SIG-M5 treated with dmso at 0.1 percent for 504 hours (cell line): ENCODE data around the gene IFNAR2.
A peak's percentile ranks its signal among the peaks of the same experiment; 100 is the strongest.
"Not testable (repeated sequence)": the region's sequence is repeated elsewhere in the genome, so short reads cannot be mapped to it uniquely, and the experiment has no call there.

Experiments used
- DNase-seq: peaks from one replicate; lab custom pipeline; 2025; ENCODE audit not compliant: unreplicated experiment; lab: John Stamatoyannopoulos, UW

The IFNAR2 gene

GRCh38 chr21:33212159-33212851 lies 17.4 kb upstream of the IFNAR2 start:
- DNase-seq = peak; percentile 34

- no peak for DNase-seq
Measured at GRCh38 chr21:33214056-33214455, 15.7 kb upstream of the IFNAR2 start.

GRCh38 chr21:33217138-33217520 lies 12.6 kb upstream of the IFNAR2 start:
- DNase-seq = no peak

DNA sequence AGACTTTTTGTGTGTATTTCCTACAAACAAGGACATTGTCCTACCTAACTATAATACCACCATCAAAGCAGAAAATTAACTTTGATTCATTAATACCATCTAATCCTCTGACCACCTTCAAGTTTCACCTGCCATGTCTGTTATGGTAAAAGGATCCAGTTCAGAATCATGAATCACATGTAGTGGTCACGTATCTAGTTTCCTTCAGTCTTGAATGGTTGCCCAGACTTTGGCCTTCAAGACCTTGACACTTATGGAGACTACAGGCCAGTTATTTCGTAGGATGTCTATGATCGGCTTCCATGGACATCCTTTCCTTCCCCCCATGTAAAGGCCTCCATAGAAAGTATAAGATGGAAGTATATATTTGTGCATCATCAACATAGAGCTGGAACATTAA lies 10.4 kb upstream of the IFNAR2 start:
- no peak for DNase-seq

DNA sequence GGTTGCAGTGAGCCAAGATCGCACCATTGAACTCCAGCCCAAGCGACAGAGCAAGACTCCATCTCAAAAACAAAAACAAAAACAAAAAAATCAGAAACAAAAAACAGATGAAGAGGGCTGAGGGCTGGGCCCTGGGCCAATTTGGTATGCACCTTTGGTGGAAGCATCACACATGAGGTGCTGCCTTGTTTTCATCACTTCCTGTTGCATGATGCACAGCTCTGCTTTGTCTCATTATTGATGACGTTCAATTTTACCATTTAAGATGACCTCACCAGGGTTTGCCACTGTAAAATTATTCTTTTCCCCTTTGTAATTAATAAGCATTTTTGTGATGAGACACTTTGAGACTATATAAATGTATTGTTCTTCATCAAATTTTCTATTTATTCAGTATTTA lies 9.8 kb upstream of the IFNAR2 start:
- DNase-seq = no peak

DNA sequence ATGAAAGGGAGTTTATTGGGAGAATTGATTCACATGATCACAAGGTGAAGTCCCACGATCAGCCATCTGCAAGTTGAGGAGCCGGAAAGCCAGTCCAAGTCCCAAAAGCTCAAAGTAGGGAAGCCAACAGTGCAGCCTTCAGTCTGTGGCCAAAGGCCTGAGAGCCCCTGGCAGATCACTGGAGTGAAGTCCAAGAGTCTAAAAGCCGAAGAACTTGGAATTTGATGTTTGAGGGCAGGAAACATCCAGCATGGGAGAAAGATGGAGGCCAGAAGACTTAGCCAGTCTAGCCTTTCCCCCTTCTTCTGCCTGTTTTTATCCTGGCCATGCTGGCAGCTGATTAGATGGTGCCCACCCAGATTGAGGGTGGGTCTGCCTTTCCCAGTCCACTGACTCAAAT lies 4.4 kb upstream of the IFNAR2 start:
- DNase-seq = not testable (repeated sequence)

- no peak for DNase-seq
Measured at GRCh38 chr21:33228455-33228854, 1.3 kb upstream of the IFNAR2 start.

DNA sequence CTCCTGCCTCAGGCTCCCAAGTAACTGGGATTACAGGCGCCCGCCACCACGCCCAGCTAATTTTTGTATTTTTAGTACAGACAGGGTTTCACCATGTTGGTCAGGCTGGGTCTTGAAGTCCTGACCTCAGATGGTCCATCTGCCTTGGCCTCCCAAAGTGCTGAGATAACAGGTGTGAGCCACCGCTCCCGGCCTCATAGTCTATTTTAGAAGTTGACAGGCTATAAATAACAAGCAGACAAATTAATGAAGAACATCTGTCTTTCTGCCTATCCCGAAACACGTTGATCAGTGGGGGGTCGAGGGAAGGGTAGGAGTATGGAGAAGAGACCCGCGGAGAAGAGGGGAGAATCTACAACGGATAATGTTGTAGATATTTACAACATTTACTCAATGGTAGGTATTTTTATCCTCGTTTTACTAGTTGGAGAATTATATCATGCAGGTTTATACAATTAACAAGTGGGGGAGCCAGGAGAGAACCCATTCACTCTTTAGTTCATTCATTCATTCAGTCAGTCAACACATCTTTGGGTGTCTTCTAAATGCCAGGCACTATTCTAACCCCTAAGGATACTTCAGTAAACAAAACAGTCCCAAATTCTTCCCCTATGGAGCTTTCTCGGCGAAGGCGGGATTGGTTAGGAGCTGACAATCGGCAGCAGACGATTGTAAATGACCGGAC lies 497 bp upstream of the IFNAR2 start:
- DNase-seq = no peak

- no peak for DNase-seq
Measured at GRCh38 chr21:33230545-33231324, 997 bp downstream of the IFNAR2 start.

GRCh38 chr21:33231526-33231925 lies 1.8 kb downstream of the IFNAR2 start:
- DNase-seq = no peak

DNA sequence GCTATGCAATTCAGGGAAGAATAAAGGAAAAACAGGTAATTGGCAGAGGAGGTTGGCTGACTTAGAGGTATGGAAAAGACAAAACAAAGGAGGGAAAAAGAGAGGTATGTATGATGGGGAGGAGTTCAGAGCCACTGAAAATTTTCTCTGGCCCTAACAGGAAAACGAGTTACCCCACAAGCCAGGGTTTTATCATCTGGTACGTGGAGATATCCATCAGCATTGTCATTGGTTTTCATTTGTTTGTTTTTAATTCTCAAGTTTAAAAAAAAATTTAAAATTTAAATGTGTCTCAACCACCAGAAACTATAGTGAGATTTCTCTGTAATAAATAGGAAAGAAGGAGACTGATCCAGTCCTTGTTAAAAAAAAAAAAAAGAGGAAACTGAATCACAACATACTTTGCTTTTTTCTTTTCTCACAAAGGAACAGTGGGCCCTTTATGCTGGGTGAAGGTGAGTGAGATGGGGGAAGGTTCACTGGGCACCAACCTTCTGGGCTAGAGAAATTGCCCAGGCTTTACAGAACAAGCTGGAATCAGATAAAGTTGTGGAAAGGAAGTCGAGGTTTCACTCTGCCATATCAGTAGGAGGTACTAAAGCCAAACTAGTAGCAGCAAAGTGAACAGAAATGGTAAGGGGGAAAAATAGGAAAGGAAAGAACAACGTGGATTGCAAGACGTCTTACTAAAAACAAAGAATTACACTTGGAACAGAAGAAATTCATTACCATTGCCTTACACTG lies 2.7 kb downstream of the IFNAR2 start:
- no peak for DNase-seq

- DNase-seq = no peak
Measured at GRCh38 chr21:33234635-33235520, 5.1 kb downstream of the IFNAR2 start.

GRCh38 chr21:33236013-33236686 lies 6.4 kb downstream of the IFNAR2 start:
- DNase-seq = no peak

GRCh38 chr21:33236766-33237165 lies 7.0 kb downstream of the IFNAR2 start:
- DNase-seq = no peak

GRCh38 chr21:33237486-33237885 lies 7.7 kb downstream of the IFNAR2 start:
- DNase-seq = no peak

DNA sequence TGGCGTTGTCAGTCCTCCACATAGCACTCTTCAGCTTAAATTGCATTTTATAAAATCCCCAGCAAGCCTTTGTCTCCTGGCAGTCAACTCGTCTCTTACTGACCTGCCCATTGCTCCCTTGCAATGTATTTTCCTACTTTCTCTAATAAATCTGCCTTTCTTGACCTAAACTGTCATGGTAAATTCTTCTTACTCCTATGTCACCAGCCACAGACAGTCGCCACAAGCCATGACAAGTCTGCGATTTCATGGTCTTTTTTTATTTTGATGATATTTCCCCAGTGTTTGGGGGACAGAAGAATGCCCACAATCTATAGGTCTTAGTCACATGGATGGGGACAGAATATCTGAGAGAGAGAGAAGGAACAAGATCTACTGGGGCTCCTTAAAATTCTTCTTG lies 8.4 kb downstream of the IFNAR2 start:
- DNase-seq = no peak

- DNase-seq = peak; percentile 47
Measured at GRCh38 chr21:33238565-33239255, 9.0 kb downstream of the IFNAR2 start.

- not testable (repeated sequence) for DNase-seq
Measured at GRCh38 chr21:33239559-33240127, 9.9 kb downstream of the IFNAR2 start.

DNA sequence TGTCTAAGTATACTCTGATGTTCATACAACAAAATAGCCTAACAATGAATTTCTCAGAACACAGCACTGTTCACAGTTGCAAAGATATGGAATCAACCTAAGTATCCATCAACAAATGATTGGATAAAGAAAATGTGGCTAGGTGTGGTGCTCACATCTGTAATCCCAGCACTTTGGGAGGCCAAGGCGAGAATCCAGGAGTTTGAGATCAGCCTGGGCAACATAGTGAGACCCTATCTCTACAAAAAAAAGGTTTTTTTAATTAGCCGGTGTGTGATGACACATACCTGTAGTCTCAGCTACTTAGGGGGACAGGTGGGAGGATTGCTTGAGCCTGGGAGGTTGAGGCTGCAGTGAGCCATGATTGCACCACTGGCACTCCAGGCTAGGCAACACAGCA lies 10.7 kb downstream of the IFNAR2 start:
- no peak for DNase-seq
